MM.1S (cell line): ENCODE measurements around the gene HSBP1.

Source experiments
- DNase-seq: peaks from one replicate; pipeline ENCODE4 v3.0.0-alpha.2; 2015
- H2AFZ ChIP-seq: fragments of 300-600 bp; sonication (generic); 2 replicates; pipeline ENCODE4 v1.6.0; 2016; ENCODE audit warnings: antibody characterized with exemption, low read length
- H3F3A ChIP-seq: fragments of 300-600 bp; sonication (generic); 2 replicates; pipeline ENCODE4 v1.6.1; 2016; ENCODE audit warnings: mild to moderate bottlenecking, antibody characterized with exemption, low read length, moderate library complexity, mixed read lengths; ENCODE audit not compliant: insufficient read depth
- H3K27ac ChIP-seq: fragments of 300-600 bp; sonication (generic); 2 replicates; pipeline ENCODE4 v1.5.1; 2016; ENCODE audit warnings: mild to moderate bottlenecking, low read length
- H3K27me3 ChIP-seq: fragments of 300-600 bp; sonication (generic); replicated peaks from 2 replicates; pipeline ENCODE4 v1.6.0; 2016; ENCODE audit warnings: low read length; ENCODE audit not compliant: insufficient read depth
- H3K36me3 ChIP-seq: fragments of 300-600 bp; sonication (generic); replicated peaks from 2 replicates; pipeline ENCODE4 v1.6.1; 2016; ENCODE audit warnings: mild to moderate bottlenecking, low read length, mixed read lengths; ENCODE audit not compliant: insufficient read depth
- H3K4me1 ChIP-seq: fragments of 300-600 bp; sonication (generic); 2 replicates; pipeline ENCODE4 v1.6.1; 2016; ENCODE audit warnings: low read length, mixed read lengths
- H3K4me2 ChIP-seq: fragments of 300-600 bp; sonication (generic); 2 replicates; pipeline ENCODE4 v1.6.0; 2016; ENCODE audit warnings: low read depth, low read length
- H3K4me3 ChIP-seq: fragments of 300-600 bp; sonication (generic); 2 replicates; pipeline ENCODE4 v1.5.1; 2016; ENCODE audit warnings: low read length, mixed read lengths
- H3K79me2 ChIP-seq: fragments of 300-600 bp; sonication (generic); 2 replicates; pipeline ENCODE4 v1.6.1; 2016; ENCODE audit warnings: mixed run types, low read length, mixed read lengths
- H3K9ac ChIP-seq: fragments of 300-600 bp; sonication (generic); 2 replicates; pipeline ENCODE4 v1.6.1; 2016; ENCODE audit warnings: low read length, mixed read lengths
- H3K9me2 ChIP-seq: fragments of 300-600 bp; sonication (generic); replicated peaks from 2 replicates; pipeline ENCODE4 v1.6.1; 2016; ENCODE audit warnings: mild to moderate bottlenecking, low read length, mixed read lengths; ENCODE audit not compliant: insufficient read depth
- H3K9me3 ChIP-seq: fragments of 300-600 bp; sonication (generic); replicated peaks from 2 replicates; pipeline ENCODE4 v1.6.1; 2016; ENCODE audit warnings: mild to moderate bottlenecking, low read length, mixed read lengths; ENCODE audit not compliant: insufficient read depth
- H4K20me1 ChIP-seq: fragments of 300-600 bp; sonication (generic); 2 replicates; pipeline ENCODE4 v1.6.1; 2016; ENCODE audit warnings: mild to moderate bottlenecking, low read length, moderate library complexity, mixed read lengths; ENCODE audit not compliant: insufficient read depth
- EZH2 ChIP-seq: fragments of 300-600 bp; sonication (generic); optimal IDR thresholded peaks from 2 replicates; pipeline ENCODE3; 2017; ENCODE audit warnings: low read depth, mild to moderate bottlenecking, antibody characterized with exemption, low read length, mixed read lengths
- EZH2phosphoT487 ChIP-seq: fragments of 300-600 bp; sonication (generic); IDR thresholded peaks from 2 replicates; pipeline ENCODE4 v1.6.1; 2018; ENCODE audit warnings: antibody characterized with exemption, low read length
- TF ChIP-seq, protein P1 (sequence below): fragments of 300-600 bp; sonication (generic); IDR thresholded peaks from 2 replicates; pipeline ENCODE4 v1.5.1; 2016; ENCODE audit warnings: antibody characterized with exemption, low read length, mixed read lengths

HSBP1 gene

DNA sequence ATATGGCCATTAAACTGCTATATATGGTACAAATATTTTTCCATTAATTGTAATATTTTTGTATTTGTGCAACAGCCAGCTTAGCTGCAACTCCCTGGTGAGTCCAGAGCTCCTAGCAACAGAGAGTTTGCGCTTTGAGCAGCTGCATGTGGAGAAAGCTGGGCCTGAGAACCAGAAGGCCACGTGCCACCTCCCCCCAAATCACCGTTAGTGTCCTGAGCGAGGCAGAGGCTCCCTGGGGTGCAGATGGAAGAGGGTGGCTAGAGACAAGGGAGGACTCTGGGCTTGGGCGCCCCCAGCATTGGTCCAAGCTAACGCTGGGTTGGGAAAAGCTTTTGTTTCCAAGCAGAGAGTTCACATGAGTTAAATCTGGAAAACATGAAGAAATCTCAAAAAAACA, 41.6 kb downstream of the HSBP1 start:
- H3K36me3 ChIP-seq = no peaks in the 10 kb centered on the region
- no peak overlapping the region for H3K4me2 ChIP-seq
- H3K9ac ChIP-seq = no peak overlapping the region
- H3K4me3 ChIP-seq = no peak overlapping the region
- no peaks in the 10 kb centered on the region for H3F3A ChIP-seq
- no peak overlapping the region for H3K27ac ChIP-seq
- TF ChIP-seq, protein P1, sequence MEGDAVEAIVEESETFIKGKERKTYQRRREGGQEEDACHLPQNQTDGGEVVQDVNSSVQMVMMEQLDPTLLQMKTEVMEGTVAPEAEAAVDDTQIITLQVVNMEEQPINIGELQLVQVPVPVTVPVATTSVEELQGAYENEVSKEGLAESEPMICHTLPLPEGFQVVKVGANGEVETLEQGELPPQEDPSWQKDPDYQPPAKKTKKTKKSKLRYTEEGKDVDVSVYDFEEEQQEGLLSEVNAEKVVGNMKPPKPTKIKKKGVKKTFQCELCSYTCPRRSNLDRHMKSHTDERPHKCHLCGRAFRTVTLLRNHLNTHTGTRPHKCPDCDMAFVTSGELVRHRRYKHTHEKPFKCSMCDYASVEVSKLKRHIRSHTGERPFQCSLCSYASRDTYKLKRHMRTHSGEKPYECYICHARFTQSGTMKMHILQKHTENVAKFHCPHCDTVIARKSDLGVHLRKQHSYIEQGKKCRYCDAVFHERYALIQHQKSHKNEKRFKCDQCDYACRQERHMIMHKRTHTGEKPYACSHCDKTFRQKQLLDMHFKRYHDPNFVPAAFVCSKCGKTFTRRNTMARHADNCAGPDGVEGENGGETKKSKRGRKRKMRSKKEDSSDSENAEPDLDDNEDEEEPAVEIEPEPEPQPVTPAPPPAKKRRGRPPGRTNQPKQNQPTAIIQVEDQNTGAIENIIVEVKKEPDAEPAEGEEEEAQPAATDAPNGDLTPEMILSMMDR = no peak
- TF ChIP-seq EZH2 = no peak
- no peak for TF ChIP-seq EZH2phosphoT487
- H3K9me3 ChIP-seq = no peaks in the 10 kb centered on the region
- H3K9me2 ChIP-seq = no peaks in the 10 kb centered on the region
- H3K4me1 ChIP-seq = no peaks in the 10 kb centered on the region
- no peak overlapping the region for H2AFZ ChIP-seq
- no peaks in the 10 kb centered on the region for H4K20me1 ChIP-seq
- no peaks in the 10 kb centered on the region for H3K79me2 ChIP-seq
- no peaks in the 10 kb centered on the region for H3K27me3 ChIP-seq
- DNase-seq = no peak

DNA sequence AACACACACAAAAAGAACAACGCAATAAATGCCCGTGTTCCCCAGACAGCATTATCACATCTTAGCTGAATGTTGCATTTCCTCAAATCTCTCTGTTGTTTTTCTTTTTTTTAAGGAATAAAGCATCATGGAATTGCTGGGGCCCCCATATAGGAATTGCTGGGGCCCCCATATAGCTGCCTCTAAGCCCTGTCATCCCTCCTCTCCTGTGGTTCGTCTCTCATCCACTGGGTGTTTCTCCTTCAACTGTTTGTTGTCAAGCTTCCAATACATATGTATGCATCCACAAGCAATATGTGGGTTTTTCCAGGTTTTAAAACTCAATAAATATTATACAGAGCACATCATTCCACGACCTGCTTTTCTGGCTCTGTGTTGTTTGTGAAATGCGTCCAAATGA, 43.2 kb downstream of the HSBP1 start:
- Histone ChIP-seq H3F3A (no peaks in the 10 kb centered on the region), H3K9me2 (no peaks in the 10 kb centered on the region), H3K79me2 (no peaks in the 10 kb centered on the region), H2AFZ (no peak overlapping the region), H3K36me3 (no peaks in the 10 kb centered on the region), H3K4me2 (no peak overlapping the region), H3K4me1 (no peaks in the 10 kb centered on the region), H4K20me1 (no peaks in the 10 kb centered on the region), H3K27ac (no peak overlapping the region), H3K27me3 (no peaks in the 10 kb centered on the region), H3K9ac (no peak overlapping the region), H3K4me3 (no peak overlapping the region), H3K9me3 (no peaks in the 10 kb centered on the region)
- no peak for TF ChIP-seq EZH2phosphoT487
- TF ChIP-seq, protein P1 = no peak
- TF ChIP-seq EZH2 = no peak
- DNase-seq = no peak

DNA sequence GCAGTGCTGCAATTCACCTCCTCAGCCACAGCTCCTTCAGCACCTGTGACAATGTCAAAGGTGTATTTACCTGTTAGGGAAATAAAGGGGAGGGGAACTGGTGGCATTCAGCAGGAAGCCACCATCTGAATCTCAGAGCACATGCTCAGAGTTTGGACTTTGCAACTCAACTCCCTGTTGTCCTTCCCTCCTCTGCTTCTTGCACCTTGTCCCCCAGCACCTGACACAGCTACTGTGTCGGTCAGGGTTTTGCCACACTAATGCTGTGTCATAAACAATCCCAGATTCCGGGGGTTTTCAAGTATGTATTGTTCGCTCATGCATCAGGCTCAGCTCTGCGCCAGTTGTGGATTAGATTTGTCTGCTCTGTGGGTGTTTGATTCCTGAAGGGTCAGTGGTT, 43.7 kb downstream of the HSBP1 start:
- no peak overlapping the region for H3K9ac ChIP-seq
- H3F3A ChIP-seq = no peaks in the 10 kb centered on the region
- H4K20me1 ChIP-seq = no peaks in the 10 kb centered on the region
- H3K9me3 ChIP-seq = no peaks in the 10 kb centered on the region
- H3K27ac ChIP-seq = no peak overlapping the region
- TF ChIP-seq EZH2phosphoT487 (no peak), EZH2 (no peak)
- TF ChIP-seq, protein P1 = no peak
- H3K4me1 ChIP-seq = no peaks in the 10 kb centered on the region
- no peaks in the 10 kb centered on the region for H3K27me3 ChIP-seq
- no peak overlapping the region for H3K4me3 ChIP-seq
- no peaks in the 10 kb centered on the region for H3K79me2 ChIP-seq
- H2AFZ ChIP-seq = no peak overlapping the region
- H3K9me2 ChIP-seq = no peaks in the 10 kb centered on the region
- no peak overlapping the region for H3K4me2 ChIP-seq
- no peaks in the 10 kb centered on the region for H3K36me3 ChIP-seq
- DNase-seq = no peak
